ENCODE measurements around the gene NRXN3.

DNA sequence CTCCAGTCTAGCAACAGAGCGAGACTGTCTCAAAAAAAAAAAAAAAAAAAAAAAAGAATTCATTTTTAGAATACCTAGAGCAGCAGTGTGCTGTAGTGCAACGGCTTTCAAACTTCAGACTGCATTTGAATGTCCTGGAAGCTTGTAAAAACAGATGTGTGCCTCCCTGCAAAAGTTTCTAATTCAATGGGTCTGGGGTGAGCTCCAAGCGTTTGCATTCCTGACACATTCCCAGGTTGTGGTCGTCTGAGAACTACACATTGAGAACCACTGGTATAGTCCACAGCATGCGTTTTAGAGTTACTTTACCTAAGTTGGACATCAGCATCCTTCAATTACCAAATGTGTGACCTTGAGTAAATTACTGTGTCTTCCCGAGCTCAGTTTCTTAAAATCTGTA lies 816.8 kb downstream of the NRXN3 start:
- TF ChIP-seq, protein P1, sequence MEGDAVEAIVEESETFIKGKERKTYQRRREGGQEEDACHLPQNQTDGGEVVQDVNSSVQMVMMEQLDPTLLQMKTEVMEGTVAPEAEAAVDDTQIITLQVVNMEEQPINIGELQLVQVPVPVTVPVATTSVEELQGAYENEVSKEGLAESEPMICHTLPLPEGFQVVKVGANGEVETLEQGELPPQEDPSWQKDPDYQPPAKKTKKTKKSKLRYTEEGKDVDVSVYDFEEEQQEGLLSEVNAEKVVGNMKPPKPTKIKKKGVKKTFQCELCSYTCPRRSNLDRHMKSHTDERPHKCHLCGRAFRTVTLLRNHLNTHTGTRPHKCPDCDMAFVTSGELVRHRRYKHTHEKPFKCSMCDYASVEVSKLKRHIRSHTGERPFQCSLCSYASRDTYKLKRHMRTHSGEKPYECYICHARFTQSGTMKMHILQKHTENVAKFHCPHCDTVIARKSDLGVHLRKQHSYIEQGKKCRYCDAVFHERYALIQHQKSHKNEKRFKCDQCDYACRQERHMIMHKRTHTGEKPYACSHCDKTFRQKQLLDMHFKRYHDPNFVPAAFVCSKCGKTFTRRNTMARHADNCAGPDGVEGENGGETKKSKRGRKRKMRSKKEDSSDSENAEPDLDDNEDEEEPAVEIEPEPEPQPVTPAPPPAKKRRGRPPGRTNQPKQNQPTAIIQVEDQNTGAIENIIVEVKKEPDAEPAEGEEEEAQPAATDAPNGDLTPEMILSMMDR (IDR thresholded peaks at IDR 0.05; ENCODE audit: insufficient read depth, low read length, poor library complexity, severe bottlenecking), result no peak
- no peak for TF ChIP-seq EZH2phosphoT487 (conservative IDR thresholded peaks at IDR 0.05; ENCODE audit: low read length)
